ENCODE results near the gene PDGFB.

The PDGFB gene

DNA sequence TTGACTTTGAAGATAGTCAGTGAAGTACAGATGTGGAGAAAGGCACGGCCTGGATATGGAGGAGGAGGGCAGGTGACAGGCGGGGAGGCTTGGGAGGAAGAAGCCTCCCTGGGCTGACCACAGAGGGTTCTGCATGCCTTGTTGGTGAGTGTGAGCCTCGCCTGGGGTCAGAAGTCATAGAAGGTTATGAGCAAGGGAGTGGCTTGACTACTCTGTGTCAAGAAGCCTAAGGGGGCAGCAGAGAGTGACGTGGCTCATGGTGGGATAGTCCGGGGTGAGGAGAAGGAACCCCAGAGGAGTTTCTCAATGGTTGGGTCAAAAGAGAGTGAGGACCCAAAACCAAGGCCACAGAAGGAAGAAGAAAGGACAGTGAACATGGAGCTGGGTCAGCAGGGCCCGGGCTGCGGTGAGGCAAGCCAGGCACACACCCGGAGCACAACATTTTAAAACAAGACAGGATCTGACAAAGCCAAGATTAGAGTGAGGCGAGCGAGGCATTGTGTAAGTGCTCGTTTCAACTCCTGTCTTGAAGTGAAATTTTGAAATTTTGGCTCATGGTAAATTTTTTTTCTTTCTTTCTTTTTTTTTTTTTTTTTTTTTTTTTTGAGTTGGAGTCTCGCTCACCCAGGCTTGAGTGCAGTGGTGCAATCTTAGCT lies 31.9 kb downstream of the PDGFB start:
- H3K4me3 ChIP-seq (ENCODE audit: low read depth, low read length) = no peak overlapping the region
- TF ChIP-seq, protein P1, sequence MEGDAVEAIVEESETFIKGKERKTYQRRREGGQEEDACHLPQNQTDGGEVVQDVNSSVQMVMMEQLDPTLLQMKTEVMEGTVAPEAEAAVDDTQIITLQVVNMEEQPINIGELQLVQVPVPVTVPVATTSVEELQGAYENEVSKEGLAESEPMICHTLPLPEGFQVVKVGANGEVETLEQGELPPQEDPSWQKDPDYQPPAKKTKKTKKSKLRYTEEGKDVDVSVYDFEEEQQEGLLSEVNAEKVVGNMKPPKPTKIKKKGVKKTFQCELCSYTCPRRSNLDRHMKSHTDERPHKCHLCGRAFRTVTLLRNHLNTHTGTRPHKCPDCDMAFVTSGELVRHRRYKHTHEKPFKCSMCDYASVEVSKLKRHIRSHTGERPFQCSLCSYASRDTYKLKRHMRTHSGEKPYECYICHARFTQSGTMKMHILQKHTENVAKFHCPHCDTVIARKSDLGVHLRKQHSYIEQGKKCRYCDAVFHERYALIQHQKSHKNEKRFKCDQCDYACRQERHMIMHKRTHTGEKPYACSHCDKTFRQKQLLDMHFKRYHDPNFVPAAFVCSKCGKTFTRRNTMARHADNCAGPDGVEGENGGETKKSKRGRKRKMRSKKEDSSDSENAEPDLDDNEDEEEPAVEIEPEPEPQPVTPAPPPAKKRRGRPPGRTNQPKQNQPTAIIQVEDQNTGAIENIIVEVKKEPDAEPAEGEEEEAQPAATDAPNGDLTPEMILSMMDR (IDR thresholded peaks at IDR 0.05; ENCODE audit: low read depth, low read length, missing control alignments) = no peak
- DNase-seq (ENCODE audit: low read depth) = no peak

DNA sequence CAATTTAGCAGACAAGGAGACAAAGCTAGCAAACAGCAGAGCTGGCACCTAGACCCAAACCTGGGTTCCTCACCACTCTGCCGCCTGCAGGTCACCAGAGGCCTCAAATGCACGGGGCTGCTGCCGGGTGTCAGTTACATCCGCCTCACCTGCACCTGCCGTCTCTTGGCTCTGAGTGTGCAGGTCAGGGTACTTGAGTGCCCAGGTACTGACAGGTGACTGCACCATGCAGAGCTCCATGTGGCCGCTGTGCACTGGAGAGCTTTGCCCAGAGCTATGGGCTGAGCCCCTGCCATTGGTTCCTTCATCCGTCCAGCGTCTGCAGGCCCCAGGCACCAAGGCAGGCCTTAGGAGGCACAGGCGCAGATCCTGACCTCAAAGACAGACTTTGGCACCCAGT lies 35.0 kb downstream of the PDGFB start:
- TF ChIP-seq, protein P1 (IDR thresholded peaks at IDR 0.05; ENCODE audit: low read depth, low read length, missing control alignments) = no peak
- DNase-seq (ENCODE audit: low read depth) = no peak

DNA sequence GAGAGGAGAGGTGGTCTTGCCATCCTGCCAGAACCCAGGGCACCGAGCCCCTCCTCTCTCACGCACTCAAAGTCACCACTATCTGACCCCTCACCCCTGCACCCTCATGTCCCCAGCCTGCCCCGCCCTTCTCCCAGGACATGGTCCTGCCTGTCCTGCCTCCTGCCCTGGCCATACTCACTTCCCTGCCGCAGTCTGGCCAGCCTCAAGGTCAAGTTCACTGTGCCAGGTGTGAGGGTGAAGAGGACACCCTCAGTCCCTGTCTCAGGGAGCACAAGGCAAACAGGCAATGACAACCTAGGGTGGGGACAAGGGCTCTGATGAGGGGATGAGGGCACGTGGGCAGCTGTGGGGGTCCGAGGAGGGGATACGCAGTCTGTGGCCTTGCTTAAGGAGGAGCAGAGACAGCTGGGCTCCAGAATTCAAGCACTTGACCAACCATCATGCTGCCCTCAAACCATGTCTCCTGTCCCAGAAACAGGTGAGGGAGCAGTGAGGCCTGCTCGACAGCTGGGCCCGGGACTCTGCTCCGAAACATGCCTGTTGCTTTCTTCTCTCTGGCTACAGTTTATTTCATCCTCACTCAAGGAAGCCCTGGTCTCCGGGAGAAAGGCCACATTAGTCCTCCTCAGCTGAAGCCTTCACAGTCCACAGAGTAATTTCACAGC lies 36.6 kb downstream of the PDGFB start:
- no peak for DNase-seq (ENCODE audit: low read depth)
- TF ChIP-seq, protein P1 (IDR thresholded peaks at IDR 0.05; ENCODE audit: low read depth, low read length, missing control alignments) = no peak

More for the DNA sequence above, 35.0 kb downstream of the PDGFB start:
- H3K4me3 ChIP-seq (ENCODE audit: low read depth, low read length) = no peak overlapping the region

DNA sequence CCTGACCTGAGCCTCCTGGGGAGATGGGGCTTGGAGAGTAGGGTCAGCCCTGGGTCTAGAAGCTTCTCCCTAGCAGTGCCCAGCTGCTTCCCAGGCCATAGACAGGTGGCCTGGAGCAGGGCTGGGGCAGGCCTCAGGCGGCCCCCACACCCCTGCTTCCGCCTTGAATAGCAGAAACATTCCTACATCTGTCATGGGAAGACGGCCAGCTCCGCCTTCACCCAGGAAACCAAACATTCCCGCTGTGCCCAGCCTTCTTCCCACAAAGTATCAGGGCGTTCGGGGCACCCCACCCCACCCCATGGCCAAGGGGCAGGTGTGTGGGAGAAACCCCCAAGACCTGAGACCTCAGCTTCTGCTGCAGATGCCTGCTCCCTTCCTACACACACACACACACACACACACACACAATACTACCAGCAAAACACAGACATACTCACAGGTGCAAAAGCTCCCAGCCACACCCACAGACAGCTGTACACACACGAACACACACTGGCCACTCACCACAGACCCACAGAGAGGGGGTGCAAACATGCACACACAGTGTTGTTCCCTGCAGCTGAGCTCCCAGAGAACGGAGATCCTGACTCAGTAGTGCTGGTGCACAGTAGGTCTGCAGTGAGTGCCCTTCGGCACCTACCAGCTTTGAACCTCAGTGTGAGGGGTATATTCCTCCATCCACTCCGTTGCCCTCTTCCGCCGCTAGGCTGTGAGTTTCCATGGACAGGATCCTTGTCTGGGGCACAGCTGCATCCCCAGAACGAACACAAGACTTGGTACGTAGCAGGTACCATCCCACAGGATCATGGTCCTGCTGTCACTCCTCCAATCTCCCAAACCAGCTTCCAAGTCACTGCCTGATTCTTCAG lies 37.4 kb downstream of the PDGFB start:
- TF ChIP-seq, protein P1 (IDR thresholded peaks at IDR 0.05; ENCODE audit: low read depth, low read length, missing control alignments) = no peak
- no peak for DNase-seq (ENCODE audit: low read depth)
- no peak overlapping the region for H3K4me3 ChIP-seq (ENCODE audit: low read depth, low read length)

More for the DNA sequence above, 36.6 kb downstream of the PDGFB start:
- H3K4me3 ChIP-seq (ENCODE audit: low read depth, low read length) = no peak overlapping the region

DNA sequence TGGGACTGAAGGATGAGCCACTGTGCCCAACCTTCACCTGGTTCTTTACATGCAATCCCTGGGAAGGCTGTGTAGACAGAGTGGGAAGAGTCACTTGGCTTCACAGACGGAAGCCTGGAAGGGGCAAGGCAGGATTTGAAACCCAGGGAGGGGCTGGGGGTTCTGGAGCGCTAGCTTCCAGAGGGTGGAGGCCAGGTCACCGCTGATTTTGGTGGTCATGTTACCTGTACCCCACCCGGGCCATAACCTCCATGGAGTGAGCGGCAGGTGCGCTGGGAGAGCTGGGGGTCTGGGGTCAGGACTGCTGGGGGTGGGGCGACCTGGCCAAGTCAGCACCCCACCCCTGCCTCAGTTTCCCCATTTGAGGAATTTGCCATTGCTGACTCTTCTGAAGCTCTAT lies 38.3 kb downstream of the PDGFB start:
- no peak overlapping the region for H3K4me3 ChIP-seq (ENCODE audit: low read depth, low read length)
- DNase-seq (ENCODE audit: low read depth) = no peak
- TF ChIP-seq, protein P1 (IDR thresholded peaks at IDR 0.05; ENCODE audit: low read depth, low read length, missing control alignments) = no peak

DNA sequence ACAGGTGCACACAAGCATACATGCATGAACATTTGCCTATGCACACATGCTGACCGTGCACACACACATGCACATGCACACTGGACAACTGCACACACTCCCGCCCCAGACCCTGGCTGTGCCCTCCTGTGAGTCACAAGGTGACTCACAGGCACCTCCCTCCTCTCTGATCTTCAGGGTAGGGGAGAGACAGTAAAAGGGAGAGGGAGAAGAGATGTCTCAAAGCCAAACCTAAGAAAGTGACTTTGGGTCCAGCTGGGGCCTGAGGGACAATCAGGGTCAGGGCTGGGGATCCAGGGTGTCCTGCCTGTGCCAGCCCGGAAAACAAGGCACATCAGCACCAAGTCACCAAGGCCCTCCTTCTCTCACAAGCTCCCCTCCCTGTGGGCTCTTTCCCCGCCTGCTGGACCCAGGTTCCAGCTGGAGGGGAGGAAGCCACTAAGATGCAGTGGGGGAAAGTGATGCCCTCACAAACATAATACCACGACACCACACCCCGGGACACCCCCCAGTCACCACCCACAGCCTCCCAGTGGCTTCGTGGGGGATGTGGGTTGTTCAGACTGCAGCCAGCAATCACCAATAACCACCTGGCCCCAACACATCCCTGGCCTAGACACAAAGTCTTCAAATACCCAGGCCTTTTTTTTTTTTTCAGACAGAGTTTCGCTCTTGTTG lies 39.3 kb downstream of the PDGFB start:
- DNase-seq (ENCODE audit: low read depth) = no peak
- H3K4me3 ChIP-seq (ENCODE audit: low read depth, low read length) = no peak overlapping the region
- TF ChIP-seq, protein P1 (IDR thresholded peaks at IDR 0.05; ENCODE audit: low read depth, low read length, missing control alignments) = no peak
